Mesenchymal stem cell (in vitro differentiated cells and primary cell): ENCODE data around the gene BIVM.

Experiments
- DNase-seq: peaks from one replicate; pipeline ENCODE4 v3.0.0-alpha.2; 2013
- H2AFZ ChIP-seq: one replicate; pipeline ENCODE4 v1.6.1; 2013; ENCODE audit warnings: low read depth, mild to moderate bottlenecking, control low read depth, inconsistent platforms, low read length, moderate library complexity
- H2AK5ac ChIP-seq: 2 replicates; pipeline ENCODE4 v1.6.1; 2013; ENCODE audit warnings: low read length, moderate library complexity, mild to moderate bottlenecking, inconsistent platforms; ENCODE audit not compliant: severe bottlenecking
- H2BK120ac ChIP-seq: one replicate; pipeline ENCODE4 v1.6.1; 2013; ENCODE audit warnings: low read depth, mild to moderate bottlenecking, inconsistent platforms, low read length, moderate library complexity
- H2BK12ac ChIP-seq, 2 experiments: one replicate each; pipeline ENCODE4 v1.6.1; 2013; ENCODE audit warnings: inconsistent platforms in 2 of 2, low read length in 2 of 2, mild to moderate bottlenecking in 2 of 2, moderate library complexity in 2 of 2, control low read depth in 1 of 2
- H2BK15ac ChIP-seq: one replicate; pipeline ENCODE4 v1.6.1; 2013; ENCODE audit warnings: mild to moderate bottlenecking, low read depth, inconsistent platforms; ENCODE audit not compliant: poor library complexity, severe bottlenecking
- H2BK5ac ChIP-seq: 2 replicates; pipeline ENCODE4 v1.6.1; 2013; ENCODE audit warnings: low read depth, mild to moderate bottlenecking, low read length, control low read depth, inconsistent platforms; ENCODE audit not compliant: poor library complexity, severe bottlenecking
- H3K14ac ChIP-seq, 2 experiments: one replicate each; pipeline ENCODE4 v1.6.1; 2013; ENCODE audit warnings: inconsistent platforms in 2 of 2, low read length in 2 of 2, control low read depth in 1 of 2, mild to moderate bottlenecking in 1 of 2, moderate library complexity in 1 of 2
- H3K18ac ChIP-seq, 2 experiments: one replicate each; pipeline ENCODE4 v1.6.1; 2013; ENCODE audit warnings: inconsistent platforms in 2 of 2, low read length in 2 of 2, control low read depth in 1 of 2, low read depth in 1 of 2, mild to moderate bottlenecking in 1 of 2
- H3K23ac ChIP-seq, 2 experiments: one replicate each; pipeline ENCODE4 v1.6.1; 2013; ENCODE audit warnings: inconsistent platforms in 2 of 2, low read length in 2 of 2, mild to moderate bottlenecking in 2 of 2, moderate library complexity in 2 of 2, control low read depth in 1 of 2
- H3K27ac ChIP-seq: 2 replicates; pipeline ENCODE4 v1.5.1; 2013; ENCODE audit warnings: mild to moderate bottlenecking, moderate library complexity, low read length, control low read depth, inconsistent platforms; ENCODE audit not compliant: poor library complexity, severe bottlenecking
- H3K27me3 ChIP-seq, 2 experiments: 2 replicates each; pipeline versions ENCODE4 v1.6.1 to v1.7.0; 2013; ENCODE audit warnings: low read length in 2 of 2, mild to moderate bottlenecking in 2 of 2, moderate library complexity in 2 of 2, control low read depth in 1 of 2, inconsistent platforms in 1 of 2; ENCODE audit not compliant: control insufficient read depth in 1 of 2, insufficient read depth in 1 of 2
- H3K36me3 ChIP-seq, 2 experiments: 2 replicates each; pipeline versions ENCODE4 v1.6.1 to v1.7.0; 2013; ENCODE audit warnings: low read length in 2 of 2, control low read depth in 1 of 2, inconsistent platforms in 1 of 2, low read depth in 1 of 2, mild to moderate bottlenecking in 1 of 2; ENCODE audit not compliant: insufficient read depth in 2 of 2, control insufficient read depth in 1 of 2
- H3K4ac ChIP-seq, 2 experiments: one replicate each; pipeline ENCODE4 v1.6.1; 2013; ENCODE audit warnings: inconsistent platforms in 2 of 2, low read length in 2 of 2, mild to moderate bottlenecking in 2 of 2, moderate library complexity in 2 of 2, control low read depth in 1 of 2, low read depth in 1 of 2
- H3K4me1 ChIP-seq: 2 replicates; pipeline ENCODE4 v1.6.1; 2013; ENCODE audit warnings: low read depth, low read length, control low read depth; ENCODE audit not compliant: control insufficient read depth, insufficient read depth
- H3K4me2 ChIP-seq: 2 replicates; pipeline ENCODE4 v1.6.1; 2013; ENCODE audit warnings: low read length, mild to moderate bottlenecking, inconsistent platforms; ENCODE audit not compliant: poor library complexity, severe bottlenecking
- H3K4me3 ChIP-seq, 2 experiments: 2 replicates each; pipeline versions ENCODE4 v1.5.1 to v1.7.0; 2013; ENCODE audit warnings: low read length in 2 of 2, mild to moderate bottlenecking in 2 of 2, control low read depth in 1 of 2, low read depth in 1 of 2; ENCODE audit not compliant: insufficient read depth in 1 of 2
- H3K79me1 ChIP-seq: replicated peaks from 2 replicates; pipeline ENCODE4 v1.6.1; 2013; ENCODE audit warnings: mild to moderate bottlenecking, control low read depth, low read length, inconsistent platforms; ENCODE audit not compliant: poor library complexity, severe bottlenecking
- H3K9ac ChIP-seq: 2 replicates; pipeline ENCODE4 v1.7.0; 2013; ENCODE audit warnings: mild to moderate bottlenecking, low read length, moderate library complexity
- H3K9me3 ChIP-seq: 2 replicates; pipeline ENCODE4 v1.7.0; 2013; ENCODE audit warnings: mild to moderate bottlenecking, low read length; ENCODE audit not compliant: control insufficient read depth
- H4K8ac ChIP-seq: one replicate; pipeline ENCODE4 v1.6.1; 2013; ENCODE audit warnings: inconsistent platforms, mild to moderate bottlenecking, low read length, moderate library complexity
- H4K91ac ChIP-seq: one replicate; pipeline ENCODE4 v1.6.1; 2013; ENCODE audit warnings: mild to moderate bottlenecking, low read length, inconsistent platforms
- WGBS: methylation state at CpG from one replicate; pipeline ENCODE4 v1.1.7; 2013; ENCODE audit warnings: mixed read lengths; 5-methylcytosine and 5-hydroxymethylcytosine counted together

The BIVM gene

DNA sequence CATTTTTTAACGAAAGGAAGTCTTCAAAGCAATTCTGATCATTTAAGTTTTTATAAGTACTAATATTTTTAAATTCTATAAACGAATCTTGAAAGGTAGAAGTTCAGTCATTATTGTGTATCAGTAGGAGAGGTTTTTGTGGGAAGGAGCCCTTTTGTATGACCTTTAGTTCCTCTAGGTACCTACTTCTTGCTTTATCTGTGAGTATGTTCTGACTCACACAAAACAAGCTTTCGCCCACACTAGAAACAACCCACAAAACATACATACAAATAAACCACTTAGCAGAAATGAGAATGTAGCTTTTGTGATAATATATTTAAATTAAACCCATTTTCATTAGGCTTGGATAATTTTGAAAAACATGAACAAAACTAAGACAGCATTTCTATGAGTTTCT, 74.7 kb downstream of the BIVM start:
- Histone ChIP-seq H3K4me2 (no peak overlapping the region), H3K4me1 (peaks cover 8% of the 10 kb centered on the region), H3K27me3 (no peaks in the 10 kb centered on the region), H2BK5ac (no peak overlapping the region), H3K18ac (no peak overlapping the region), H3K9me3 (no peaks in the 10 kb centered on the region), H2BK12ac (no peak overlapping the region), H3K4me3 (no peak overlapping the region), H3K14ac (no peak overlapping the region), H2AFZ (no peak overlapping the region), H2AK5ac (no peak overlapping the region), H3K23ac (no peak overlapping the region), H3K27ac (no peak overlapping the region), H4K8ac (no peak overlapping the region), H3K36me3 (peaks cover 22 to 77% of the 10 kb centered on the region in 2 experiments), H2BK15ac (no peak overlapping the region), H3K4ac (no peak overlapping the region), H4K91ac (no peak overlapping the region), H2BK120ac (no peak overlapping the region), H3K9ac (peak overlapping the region; percentile 5), H3K79me1 (peaks cover 6% of the 10 kb centered on the region)
- WGBS, result no CpG with 5 or more reads among the region's 3 CpGs
- DNase-seq, result peak; percentile 36

- Histone ChIP-seq H3K79me1 (peaks cover 5% of the 10 kb centered on the region), H4K8ac (no peak overlapping the region), H3K4me2 (no peak overlapping the region), H2AK5ac (no peak overlapping the region), H3K23ac (no peak overlapping the region), H3K9ac (no peak overlapping the region), H3K14ac (no peak overlapping the region), H2BK12ac (no peak overlapping the region), H3K18ac (no peak overlapping the region), H2AFZ (no peak overlapping the region), H2BK120ac (no peak overlapping the region), H3K9me3 (no peaks in the 10 kb centered on the region), H2BK5ac (no peak overlapping the region), H2BK15ac (no peak overlapping the region), H3K27me3 (no peaks in the 10 kb centered on the region), H3K4ac (no peak overlapping the region), H3K4me1 (peaks cover 7% of the 10 kb centered on the region), H4K91ac (no peak overlapping the region), H3K36me3 (peaks cover 19 to 69% of the 10 kb centered on the region in 2 experiments), H3K4me3 (no peak overlapping the region), H3K27ac (no peak overlapping the region)
- DNase-seq, result no peak
- WGBS, result 97% methylated on average over 4 of the region's 4 CpGs
These were observed 76.3 kb downstream of the BIVM start for GRCh38 chr13:102875256-102875655.

- peaks cover 15 to 74% of the 10 kb centered on the region in 2 experiments for H3K36me3 ChIP-seq
- no peaks in the 10 kb centered on the region for H3K9me3 ChIP-seq
- no peak overlapping the region for H2BK120ac ChIP-seq
- WGBS, result no CpG with 5 or more reads among the region's 1 CpG
- no peak overlapping the region for H3K14ac ChIP-seq
- H3K4me1 ChIP-seq, result peaks cover 2% of the 10 kb centered on the region
- H3K79me1 ChIP-seq, result no peaks in the 10 kb centered on the region
- H4K8ac ChIP-seq, result no peak overlapping the region
- H3K4ac ChIP-seq, result no peak overlapping the region
- H3K23ac ChIP-seq, result no peak overlapping the region
- no peak overlapping the region for H3K4me3 ChIP-seq
- no peak overlapping the region for H2BK5ac ChIP-seq
- H4K91ac ChIP-seq, result no peak overlapping the region
- no peak overlapping the region for H3K4me2 ChIP-seq
- no peak overlapping the region for H3K27ac ChIP-seq
- DNase-seq, result peak; percentile 33
- no peaks in the 10 kb centered on the region for H3K27me3 ChIP-seq
- no peak overlapping the region for H2BK12ac ChIP-seq
- H2BK15ac ChIP-seq, result no peak overlapping the region
- no peak overlapping the region for H2AFZ ChIP-seq
- H3K9ac ChIP-seq, result peak overlapping the region; percentile 20
- H2AK5ac ChIP-seq, result no peak overlapping the region
- H3K18ac ChIP-seq, result no peak overlapping the region
These were observed 78.4 kb downstream of the BIVM start for GRCh38 chr13:102877303-102877702.

DNA sequence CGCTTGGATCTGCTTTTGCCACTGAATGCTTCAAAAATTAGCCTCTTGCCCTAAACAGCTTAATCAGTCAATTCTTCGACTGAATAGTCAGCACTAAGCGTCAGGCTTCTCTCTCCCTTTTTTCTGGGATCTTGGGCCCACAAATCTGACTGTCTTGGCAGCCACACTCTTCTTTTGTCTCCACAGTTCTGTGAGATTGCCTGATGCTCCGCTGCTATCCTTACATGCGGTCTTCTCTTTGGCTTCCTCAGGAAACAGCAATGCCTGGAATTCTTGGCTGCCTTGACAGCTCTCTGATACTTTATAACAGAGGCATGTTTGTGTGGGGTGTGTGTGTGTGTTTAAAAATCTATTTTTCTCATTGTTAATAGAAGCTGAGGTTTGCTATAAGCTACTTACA, 79.6 kb downstream of the BIVM start:
- H3K23ac ChIP-seq, result no peak overlapping the region
- H3K4me1 ChIP-seq, result peaks cover 2% of the 10 kb centered on the region
- no peak overlapping the region for H4K91ac ChIP-seq
- H3K79me1 ChIP-seq, result no peaks in the 10 kb centered on the region
- no peak overlapping the region for H3K4me2 ChIP-seq
- no peak overlapping the region for H2BK12ac ChIP-seq
- WGBS, result 86% methylated on average over 5 of the region's 5 CpGs
- no peak overlapping the region for H2BK15ac ChIP-seq
- H3K9me3 ChIP-seq, result no peaks in the 10 kb centered on the region
- no peak overlapping the region for H3K14ac ChIP-seq
- no peak overlapping the region for H3K9ac ChIP-seq
- H3K4ac ChIP-seq, result no peak overlapping the region
- peaks cover 15 to 74% of the 10 kb centered on the region in 2 experiments for H3K36me3 ChIP-seq
- H2AK5ac ChIP-seq, result no peak overlapping the region
- H3K18ac ChIP-seq, result no peak overlapping the region
- no peak overlapping the region for H3K4me3 ChIP-seq
- H3K27me3 ChIP-seq, result no peaks in the 10 kb centered on the region
- no peak overlapping the region for H4K8ac ChIP-seq
- no peak for DNase-seq
- H2BK120ac ChIP-seq, result no peak overlapping the region
- H3K27ac ChIP-seq, result no peak overlapping the region
- H2AFZ ChIP-seq, result no peak overlapping the region
- H2BK5ac ChIP-seq, result no peak overlapping the region
